ENCODE results near the gene PVALB.

The PVALB gene, protein sequence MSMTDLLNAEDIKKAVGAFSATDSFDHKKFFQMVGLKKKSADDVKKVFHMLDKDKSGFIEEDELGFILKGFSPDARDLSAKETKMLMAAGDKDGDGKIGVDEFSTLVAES

GRCh38 chr22:36816636-36817524 is at the start of gene PVALB:
PVALB (minus strand) TSS chr22:36817035; CDS start chr22:36817005, 30 bp downstream.
- DNase-seq (ENCODE audit: low spot score), result no peak

DNA sequence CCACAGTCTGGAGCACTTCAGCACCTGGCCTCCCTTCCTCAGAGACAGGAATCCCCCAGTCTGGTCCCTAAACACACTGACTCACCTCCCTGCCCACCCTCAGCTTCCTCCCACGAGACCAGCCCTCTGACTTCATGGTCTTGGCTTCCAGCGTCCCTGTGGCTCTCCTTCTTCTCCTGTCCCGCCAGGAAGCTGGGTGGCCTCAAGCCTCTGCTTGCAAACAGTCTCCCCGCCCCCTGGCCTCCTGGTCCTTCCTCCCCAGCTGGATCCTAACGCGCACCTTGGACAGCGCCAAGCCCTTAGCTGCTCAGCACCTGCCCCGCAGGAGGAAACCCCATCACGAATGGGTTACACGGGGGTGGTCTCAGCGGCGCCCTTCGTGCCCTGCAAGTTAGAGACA is 48.5 kb upstream of the PVALB start:
- no peak for DNase-seq (ENCODE audit: low spot score)

DNA sequence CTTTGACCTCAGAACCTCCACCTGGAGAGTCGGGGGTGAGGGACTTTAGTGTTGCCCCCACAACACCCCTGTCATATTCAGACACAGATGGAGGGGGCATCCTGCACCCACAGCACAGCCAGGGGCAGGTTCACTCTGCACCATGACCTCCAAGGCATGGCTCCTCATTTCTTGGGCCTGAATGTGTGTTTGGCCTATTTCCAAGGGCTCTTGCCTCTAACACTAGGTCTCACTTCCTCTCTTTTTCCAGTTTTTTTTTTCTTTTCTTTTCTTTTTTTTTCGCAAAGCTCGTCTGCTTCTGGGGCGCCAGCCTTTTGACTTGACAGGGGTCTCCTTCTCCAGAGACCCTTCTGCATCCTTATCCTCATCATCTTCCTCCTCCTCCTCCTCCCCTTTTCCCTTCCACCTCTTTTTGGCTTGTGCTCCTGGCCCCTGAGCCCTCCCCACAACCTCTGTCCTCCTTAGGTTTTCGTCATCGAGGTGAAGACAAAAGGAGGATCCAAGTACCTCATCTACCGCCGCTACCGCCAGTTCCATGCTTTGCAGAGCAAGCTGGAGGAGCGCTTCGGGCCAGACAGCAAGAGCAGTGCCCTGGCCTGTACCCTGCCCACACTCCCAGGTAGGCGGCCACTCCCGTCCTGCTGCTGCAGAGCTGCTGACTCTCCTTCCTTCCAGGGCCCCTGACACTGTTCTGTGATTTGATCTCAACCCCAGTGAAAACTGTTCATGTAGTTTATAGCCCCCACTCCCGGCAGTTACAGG is 47.8 kb upstream of the PVALB start:
- no peak for DNase-seq (ENCODE audit: low spot score)

DNA sequence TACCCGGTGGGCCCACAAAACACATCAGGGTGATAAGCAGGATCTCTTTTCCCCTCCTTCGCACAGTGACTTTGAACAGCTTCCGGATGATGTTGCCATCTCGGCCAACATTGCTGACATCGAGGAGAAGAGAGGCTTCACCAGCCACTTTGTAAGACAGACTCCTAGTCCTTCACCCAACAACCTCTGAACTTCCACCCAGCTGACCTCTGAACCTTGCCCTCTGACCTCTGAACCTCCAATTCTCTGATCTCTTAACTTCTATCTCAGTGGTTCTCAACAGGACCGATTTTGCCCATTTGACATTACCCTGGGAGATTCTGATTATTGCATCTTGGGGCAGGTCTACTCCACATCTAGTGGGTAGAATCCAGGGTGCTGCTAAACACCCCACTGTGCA is 47.1 kb upstream of the PVALB start:
- no peak for DNase-seq (ENCODE audit: low spot score)

GRCh38 chr22:36863281-36863680 is 46.4 kb upstream of the PVALB start:
- no peak for DNase-seq (ENCODE audit: low spot score)

- DNase-seq (ENCODE audit: low spot score), result no peak
Observed at GRCh38 chr22:36862251-36863242, 45.7 kb upstream of the PVALB start.

DNA sequence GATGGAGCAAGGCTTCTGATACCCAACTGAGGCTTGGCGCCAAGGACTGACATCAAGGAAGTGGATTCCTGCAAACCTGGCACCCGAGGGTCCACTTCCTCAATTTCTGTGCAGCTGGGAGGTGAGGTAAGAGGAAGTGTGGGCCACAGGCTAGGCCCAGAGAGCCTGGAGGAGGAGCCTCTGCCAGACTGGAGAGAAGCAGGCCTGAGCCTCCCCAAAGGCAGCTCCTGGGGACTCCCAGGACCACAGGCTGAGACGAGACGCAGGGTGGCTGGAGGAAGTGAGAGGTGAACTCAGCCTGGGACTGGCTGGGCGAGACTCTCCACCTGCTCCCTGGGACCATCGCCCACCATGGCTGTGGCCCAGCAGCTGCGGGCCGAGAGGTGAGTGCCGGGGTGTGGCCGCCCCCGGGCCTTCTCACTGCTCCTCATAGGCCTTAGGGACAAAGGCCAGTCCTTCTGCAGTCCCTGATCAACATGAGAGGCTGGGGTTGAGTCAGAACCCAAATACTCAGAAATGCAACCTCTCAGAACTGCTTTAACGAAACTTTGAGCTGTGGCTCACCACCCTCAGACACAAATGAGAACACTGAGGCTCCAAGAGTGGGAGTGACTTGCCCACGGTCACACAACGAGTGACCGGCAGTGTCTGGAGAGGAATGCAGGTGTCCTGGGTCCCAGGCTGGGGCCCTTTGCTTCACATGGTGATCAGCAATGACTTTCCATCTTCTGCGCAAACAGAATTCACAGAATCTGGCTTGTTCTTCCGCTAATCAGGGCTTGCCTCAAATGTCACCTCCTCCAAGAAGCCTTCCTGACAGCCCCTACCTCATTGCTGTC is 44.2 kb upstream of the PVALB start, which contains the start of gene NCF4:
Gene NCF4, plus strand, starts transcription at position 186 of the 839 bp plus-strand sequence. Its CDS starts 166 bp downstream, at position 352.
- peak; percentile 39 for DNase-seq (ENCODE audit: low spot score)

DNA sequence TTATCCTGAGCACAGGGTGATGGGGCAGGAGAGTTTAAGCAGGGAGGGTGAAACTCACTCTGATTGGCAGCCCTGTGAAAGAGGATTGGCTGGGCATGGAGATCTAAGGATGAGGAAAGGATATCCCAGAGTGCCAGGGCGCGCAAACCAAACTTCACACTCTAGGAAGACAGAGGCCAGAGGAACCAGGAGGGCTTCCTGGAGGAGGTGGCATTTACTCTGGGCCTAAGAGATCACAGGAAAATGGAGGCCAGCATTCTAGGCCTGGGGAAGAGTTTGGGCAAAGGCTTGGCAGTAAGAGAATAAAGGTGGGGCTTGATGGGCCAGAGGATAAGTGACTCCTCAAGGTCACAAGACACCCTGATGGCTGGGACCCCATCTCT is 43.6 kb upstream of the PVALB start:
- DNase-seq (ENCODE audit: low spot score), result no peak

DNA sequence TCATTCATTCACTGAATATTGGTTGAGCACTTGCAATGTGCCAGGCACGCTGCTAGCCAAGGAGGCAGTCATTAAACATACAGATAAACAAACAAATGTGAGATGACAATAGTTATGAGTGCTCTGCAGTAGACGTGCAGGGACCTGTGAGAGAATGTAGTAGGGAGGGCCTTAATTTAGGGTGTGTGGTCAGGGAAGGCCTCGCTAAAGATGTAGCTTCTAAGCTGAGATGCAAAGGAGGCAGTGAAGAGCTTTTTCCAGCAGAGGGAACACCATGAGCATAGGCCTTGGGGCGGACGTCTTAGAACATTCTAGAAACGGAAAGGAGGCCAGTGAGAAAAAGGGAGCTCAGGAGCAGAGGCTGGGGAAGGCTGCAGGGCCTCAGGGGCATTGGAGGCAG is 43.2 kb upstream of the PVALB start:
- DNase-seq (ENCODE audit: low spot score), result no peak

GRCh38 chr22:36858966-36859365 is 42.1 kb upstream of the PVALB start:
- no peak for DNase-seq (ENCODE audit: low spot score)

DNA sequence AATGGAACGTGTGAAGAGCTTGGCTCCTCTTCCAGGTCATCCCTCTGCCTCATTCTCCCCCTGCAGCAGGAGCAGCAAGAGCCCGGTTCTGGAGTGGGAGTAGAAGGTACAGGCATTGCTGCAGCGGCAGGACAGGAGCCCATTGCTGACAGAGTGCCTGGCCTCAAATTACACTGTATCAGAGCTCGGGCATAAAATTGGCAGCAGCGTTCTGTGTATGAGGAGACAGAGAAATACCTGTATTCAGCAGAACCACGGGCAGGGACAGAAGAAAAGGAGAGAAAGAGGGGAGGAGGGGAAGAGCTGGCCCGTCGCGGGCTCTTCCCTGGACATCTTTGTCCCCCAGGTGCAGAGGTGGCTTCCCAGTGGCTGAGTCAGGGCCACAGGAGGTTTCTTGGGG is 41.3 kb upstream of the PVALB start:
- no peak for DNase-seq (ENCODE audit: low spot score)

DNA sequence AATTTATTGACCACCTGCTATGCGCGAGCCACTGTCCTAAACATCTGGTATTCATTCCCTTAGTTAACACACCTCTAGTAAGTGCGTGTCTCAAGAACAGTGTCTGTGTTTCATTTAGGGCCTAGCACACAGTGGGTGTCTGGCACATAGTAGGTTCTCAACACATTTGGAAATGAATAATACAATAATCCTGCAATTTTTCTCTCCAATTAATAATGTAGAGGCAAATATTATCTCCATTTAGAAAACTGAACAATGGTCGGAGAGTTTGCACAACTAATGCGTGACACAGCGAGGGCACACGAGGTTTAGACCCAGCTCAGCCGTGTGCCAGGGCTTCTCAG is 39.9 kb upstream of the PVALB start:
- no peak for DNase-seq (ENCODE audit: low spot score)

DNA sequence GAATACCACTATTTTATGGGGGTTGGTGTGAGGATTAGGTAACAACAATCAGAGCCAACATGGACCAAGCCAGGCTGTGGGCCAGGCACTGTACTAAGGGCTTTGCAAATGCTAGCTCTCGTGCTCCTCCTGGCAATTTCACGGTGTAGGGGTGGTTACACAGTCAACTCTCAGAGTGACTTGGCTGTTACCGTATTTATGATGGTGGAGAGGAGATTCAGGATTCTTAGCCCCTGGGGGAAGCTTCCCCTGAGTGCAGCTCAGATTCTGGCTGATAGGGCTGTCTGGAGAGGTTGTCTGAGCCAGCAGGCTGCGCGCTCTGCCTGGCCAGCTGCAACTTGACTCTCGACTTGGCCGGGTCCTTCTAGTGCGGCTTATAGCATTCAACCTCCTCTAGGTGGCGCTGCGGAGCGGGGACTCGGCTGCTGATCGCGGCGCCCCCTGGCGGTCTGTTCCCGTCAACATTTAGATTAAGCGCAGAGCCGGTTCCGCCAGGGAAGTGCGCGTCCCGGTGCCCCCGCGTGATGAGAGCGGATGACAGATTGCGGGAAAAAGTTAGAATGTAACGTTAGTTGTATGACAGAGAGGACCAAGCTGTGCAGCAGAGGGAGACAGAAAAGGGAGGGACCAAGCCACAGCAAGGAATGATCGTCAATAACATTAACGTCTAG is 39.4 kb upstream of the PVALB start:
- DNase-seq (ENCODE audit: low spot score), result peak; percentile 83

GRCh38 chr22:36855478-36855877 is 38.6 kb upstream of the PVALB start:
- no peak for DNase-seq (ENCODE audit: low spot score)

GRCh38 chr22:36853407-36854099 is 36.7 kb upstream of the PVALB start:
- peak; percentile 31 for DNase-seq (ENCODE audit: low spot score)

DNA sequence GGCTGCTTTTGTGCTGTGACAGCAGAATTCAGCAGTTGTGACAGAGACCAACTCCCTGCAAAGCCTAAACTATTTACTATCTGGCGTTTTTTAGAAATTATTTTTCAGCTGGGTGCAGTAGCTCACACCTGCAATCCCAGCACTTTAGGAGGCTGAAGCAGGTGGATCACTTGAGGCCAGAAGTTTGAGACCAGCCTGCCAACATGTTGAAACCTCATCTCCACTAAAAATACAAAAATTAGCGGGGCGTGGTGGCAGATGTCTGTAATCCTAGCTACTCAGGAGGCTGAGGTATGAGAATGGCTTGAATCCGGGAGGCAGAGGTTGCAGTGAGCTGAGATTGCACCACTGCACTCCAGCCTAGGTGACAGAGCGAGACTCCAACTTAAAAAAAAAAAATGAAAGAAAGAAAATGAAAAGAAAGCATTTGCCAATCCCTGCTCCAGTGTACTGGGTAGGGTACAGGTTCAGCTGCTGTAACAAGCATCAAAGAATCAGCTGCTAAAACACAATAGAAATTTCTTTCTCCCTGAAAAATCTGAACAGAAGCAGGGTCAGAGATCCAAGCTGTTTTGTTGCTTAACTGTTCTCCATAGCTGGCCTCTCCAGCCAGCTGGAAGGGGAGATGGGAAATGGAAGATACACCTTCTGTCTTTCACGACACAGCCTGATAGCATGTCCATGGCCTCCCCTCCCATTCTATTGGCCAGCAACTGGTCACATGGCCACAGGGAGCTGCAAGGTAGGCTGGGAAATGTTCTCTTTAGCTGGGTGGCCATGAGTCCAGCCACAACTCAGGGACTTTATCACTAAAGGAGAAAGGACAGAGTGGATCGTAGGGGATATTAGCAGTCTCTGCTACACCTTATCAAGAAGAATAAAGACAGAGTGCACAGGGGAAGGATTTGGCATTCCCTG is 35.5 kb upstream of the PVALB start:
- DNase-seq (ENCODE audit: low spot score), result no peak

DNA sequence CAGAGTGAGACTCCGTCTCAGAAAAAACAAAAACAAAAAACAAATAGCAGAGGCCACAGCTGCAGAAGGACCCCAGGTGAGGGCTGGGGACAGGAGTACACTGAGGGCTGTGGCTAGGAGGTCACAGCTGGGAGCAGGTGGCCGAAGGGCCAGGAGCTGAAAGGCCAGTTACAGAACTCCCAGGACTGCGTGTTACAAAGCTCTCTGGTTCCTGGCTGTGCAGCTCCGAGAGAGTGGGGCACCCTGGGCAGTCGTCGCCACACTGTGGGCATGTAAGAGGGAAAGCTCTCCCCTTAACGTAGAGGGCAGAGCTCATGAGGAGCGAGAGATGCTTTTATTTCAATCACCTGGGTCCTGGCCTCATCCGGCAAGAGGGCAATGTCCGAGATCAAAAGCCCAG is 33.8 kb upstream of the PVALB start:
- no peak for DNase-seq (ENCODE audit: low spot score)

DNA sequence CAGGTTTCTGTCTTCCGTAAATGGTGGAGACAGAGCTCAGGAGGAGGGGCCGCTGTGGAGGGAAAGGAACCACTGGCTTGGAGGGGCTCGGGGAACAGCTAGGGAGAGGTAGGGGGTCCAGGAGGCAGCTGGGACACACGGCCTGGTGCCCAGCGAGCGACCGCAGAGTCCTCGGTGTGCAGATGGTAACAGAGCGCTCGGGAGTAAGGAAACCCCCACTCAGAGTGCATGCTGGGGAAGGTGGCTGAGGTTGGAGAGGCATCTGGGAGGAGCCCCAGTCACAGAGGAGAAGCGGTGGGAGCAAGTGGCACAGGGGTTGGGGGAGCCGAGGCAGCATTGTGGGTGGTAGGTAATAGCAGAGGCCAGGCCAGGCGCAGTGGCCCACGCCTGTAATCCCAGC is 33.2 kb upstream of the PVALB start:
- DNase-seq (ENCODE audit: low spot score), result no peak

GRCh38 chr22:36846949-36847348 is 30.1 kb upstream of the PVALB start:
- DNase-seq (ENCODE audit: low spot score), result no peak

All from putamen (tissue), 1 donor.